PC-9 (cell line): Measurements from ENCODE around the gene TLR2. TPM values are rescaled to one million over a fixed set of nuclear protein-coding genes. Genes with fewer than 3 reads are reported as not detected.

Source experiments
- BruUV-seq: library from RNA; stranded (reverse); fragments of 400-500 nt; replicated peaks from 2 replicates; lab custom pipeline; 2021; lab: Mats Ljungman, UMichigan
- CTCF ChIA-PET: fragments of 300-600 bp; sonication (Branson Sonifier 250); formaldehyde crosslinking; loops from one replicate; lab custom pipeline; 2022; ENCODE audit warnings: antibody characterized with exemption; lab: Charles Lee
- POLR2A ChIA-PET: fragments of 300-600 bp; sonication (Branson Sonifier 250); formaldehyde crosslinking; loops from one replicate; lab custom pipeline; 2022; ENCODE audit warnings: antibody characterized with exemption; ENCODE audit not compliant: unreplicated experiment; lab: Charles Lee
- DNase-seq, 2 experiments: peaks; one replicate each; pipeline versions ENCODE4 v3.0.0 to v3.0.0-alpha.2; 2015 to 2022; ENCODE audit warnings: mixed read lengths in 1 of 2
- H2AFZ ChIP-seq: fragments of 200-600 bp; sonication (generic); 2 replicates; pipeline ENCODE4 v1.8.1; 2017; ENCODE audit warnings: antibody characterized with exemption
- H3F3A ChIP-seq: fragments of 200-600 bp; sonication (generic); 2 replicates; pipeline ENCODE4 v1.8.1; 2017; ENCODE audit warnings: antibody characterized with exemption, mild to moderate bottlenecking, low read depth; ENCODE audit not compliant: insufficient read depth
- H3K27ac ChIP-seq: fragments of 200-600 bp; sonication (generic); 2 replicates; pipeline ENCODE4 v1.6.1; 2016; ENCODE audit warnings: mixed run types
- H3K27me3 ChIP-seq: fragments of 200-600 bp; sonication (generic); 2 replicates; pipeline ENCODE4 v1.6.1; 2016; ENCODE audit warnings: low read depth, mixed run types; ENCODE audit not compliant: insufficient read depth
- H3K36me3 ChIP-seq: fragments of 200-600 bp; sonication (generic); 2 replicates; pipeline ENCODE4 v1.6.1; 2016; ENCODE audit warnings: low read depth, mixed run types
- H3K4me1 ChIP-seq: fragments of 200-600 bp; sonication (generic); replicated peaks from 2 replicates; pipeline ENCODE4 v1.6.1; 2016; ENCODE audit warnings: mixed run types; ENCODE audit not compliant: insufficient read depth
- H3K4me2 ChIP-seq: fragments of 200-600 bp; sonication (generic); 2 replicates; pipeline ENCODE4 v1.6.1; 2017; ENCODE audit warnings: mixed run types
- H3K4me3 ChIP-seq: fragments of 200-600 bp; sonication (generic); 2 replicates; pipeline ENCODE4 v1.6.1; 2016; ENCODE audit warnings: mixed run types
- H3K79me2 ChIP-seq: fragments of 200-600 bp; sonication (generic); 2 replicates; pipeline ENCODE4 v1.6.1; 2017; ENCODE audit warnings: low read depth, mixed run types
- H3K9me2 ChIP-seq: fragments of 200-600 bp; sonication (generic); 2 replicates; pipeline ENCODE4 v1.8.1; 2017; ENCODE audit warnings: mild to moderate bottlenecking; ENCODE audit not compliant: insufficient read depth
- H3K9me3 ChIP-seq: fragments of 200-600 bp; sonication (generic); 2 replicates; pipeline ENCODE4 v1.8.1; 2016; ENCODE audit warnings: low read depth; ENCODE audit not compliant: insufficient read depth
- H4K20me1 ChIP-seq: fragments of 200-600 bp; sonication (generic); 2 replicates; pipeline ENCODE4 v1.8.1; 2017; ENCODE audit not compliant: insufficient read depth
- EZH2 ChIP-seq: fragments of 200-600 bp; sonication (generic); IDR thresholded peaks from 2 replicates; pipeline ENCODE4 v1.8.0; 2017; ENCODE audit warnings: antibody characterized with exemption, low read depth
- intact Hi-C: fragments of 100-400 bp; cut with micrococcal nuclease; formaldehyde crosslinking; loops from one replicate; pipeline ENCODE4 v1.10.0; 2022; ENCODE audit not compliant: unreplicated experiment
- total RNA-seq: library from RNA; stranded (reverse); gene quantifications from 2 replicates; pipeline ENCODE4 v1.2.3, GENCODE V29; 2021
- TF ChIP-seq, protein P1 (sequence below): fragments of 200-600 bp; sonication (generic); conservative IDR thresholded peaks from 2 replicates; pipeline ENCODE4 v1.6.1; 2017; ENCODE audit warnings: mixed run types, antibody characterized with exemption, mild to moderate bottlenecking, moderate library complexity

The TLR2 gene
- total RNA-seq, 1 experiment from 2014 or later: 1.1 TPM

DNA sequence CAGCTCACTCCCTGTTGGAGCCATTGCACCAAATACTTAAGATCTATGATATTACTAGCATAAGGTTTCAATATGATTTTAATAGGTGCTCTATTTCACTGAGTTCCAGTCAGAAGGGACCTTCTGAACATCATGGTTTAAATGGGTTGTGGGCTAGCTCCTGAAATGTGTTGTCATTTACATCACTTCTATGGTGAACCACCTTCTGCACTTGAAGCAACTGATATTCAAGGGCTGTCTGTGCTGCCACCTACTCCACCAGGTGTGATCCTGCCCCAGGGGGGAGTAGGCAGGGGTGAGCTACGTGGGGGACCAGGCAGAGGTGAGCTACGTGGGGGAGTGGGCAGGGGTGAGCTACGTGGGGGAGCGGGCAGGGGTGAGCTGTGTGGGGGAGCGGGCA, 40.5 kb downstream of the TLR2 start:
- POLR2A ChIA-PET: no interaction called here
- CTCF ChIA-PET: no interaction called here

DNA sequence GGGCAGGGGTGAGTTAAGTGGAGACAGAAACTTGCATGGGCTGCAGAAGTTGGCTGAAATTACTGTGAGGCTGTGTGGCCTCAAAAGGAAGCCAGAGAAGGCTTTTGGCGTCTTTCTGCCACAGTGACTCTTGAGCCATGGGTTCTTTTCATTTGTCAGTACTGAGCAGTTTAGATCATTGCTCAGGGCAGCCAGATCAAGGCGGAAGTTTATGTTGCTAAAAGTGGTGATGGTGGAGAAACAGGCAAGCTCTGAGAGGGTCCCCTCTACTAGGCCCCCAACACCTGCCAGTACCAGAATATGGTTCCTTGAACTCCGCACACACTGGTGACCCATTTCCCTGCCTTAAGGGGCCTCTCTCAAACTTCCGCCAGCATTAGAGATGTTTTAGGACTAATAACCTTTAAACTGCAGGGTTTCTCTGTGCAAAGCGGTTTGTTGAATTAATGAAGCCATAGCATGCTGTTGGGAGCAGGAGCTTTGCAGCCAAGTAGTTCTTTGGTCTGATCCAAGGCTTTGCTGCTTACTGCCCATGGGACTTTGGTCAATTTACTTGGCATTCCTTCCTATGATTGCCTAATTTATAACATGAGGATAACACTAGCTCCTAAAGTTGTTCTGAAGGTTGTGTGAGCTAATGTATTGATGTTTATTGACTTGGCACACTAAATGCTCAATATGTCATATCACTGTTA, 41.2 kb downstream of the TLR2 start:
- ChIA-PET POLR2A (no interaction called here), CTCF (no interaction called here)
- Histone ChIP-seq H3K36me3 (no peaks in the 10 kb centered on the region), H2AFZ (no peak overlapping the region), H3K9me3 (no peaks in the 10 kb centered on the region), H3K79me2 (no peaks in the 10 kb centered on the region), H3K27ac (no peak overlapping the region), H4K20me1 (no peaks in the 10 kb centered on the region), H3F3A (no peaks in the 10 kb centered on the region), H3K4me1 (no peaks in the 10 kb centered on the region), H3K9me2 (no peaks in the 10 kb centered on the region), H3K27me3 (no peaks in the 10 kb centered on the region), H3K4me2 (no peak overlapping the region), H3K4me3 (no peak overlapping the region)
- no TSS peak for BruUV-seq
- TF ChIP-seq EZH2: no peak
- TF ChIP-seq, protein P1, sequence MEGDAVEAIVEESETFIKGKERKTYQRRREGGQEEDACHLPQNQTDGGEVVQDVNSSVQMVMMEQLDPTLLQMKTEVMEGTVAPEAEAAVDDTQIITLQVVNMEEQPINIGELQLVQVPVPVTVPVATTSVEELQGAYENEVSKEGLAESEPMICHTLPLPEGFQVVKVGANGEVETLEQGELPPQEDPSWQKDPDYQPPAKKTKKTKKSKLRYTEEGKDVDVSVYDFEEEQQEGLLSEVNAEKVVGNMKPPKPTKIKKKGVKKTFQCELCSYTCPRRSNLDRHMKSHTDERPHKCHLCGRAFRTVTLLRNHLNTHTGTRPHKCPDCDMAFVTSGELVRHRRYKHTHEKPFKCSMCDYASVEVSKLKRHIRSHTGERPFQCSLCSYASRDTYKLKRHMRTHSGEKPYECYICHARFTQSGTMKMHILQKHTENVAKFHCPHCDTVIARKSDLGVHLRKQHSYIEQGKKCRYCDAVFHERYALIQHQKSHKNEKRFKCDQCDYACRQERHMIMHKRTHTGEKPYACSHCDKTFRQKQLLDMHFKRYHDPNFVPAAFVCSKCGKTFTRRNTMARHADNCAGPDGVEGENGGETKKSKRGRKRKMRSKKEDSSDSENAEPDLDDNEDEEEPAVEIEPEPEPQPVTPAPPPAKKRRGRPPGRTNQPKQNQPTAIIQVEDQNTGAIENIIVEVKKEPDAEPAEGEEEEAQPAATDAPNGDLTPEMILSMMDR: no peak
- DNase-seq: no peak
- intact Hi-C loops: no loop called here

More for the DNA sequence above, 40.5 kb downstream of the TLR2 start:
- H3K27ac ChIP-seq: no peak overlapping the region
- H3F3A ChIP-seq: no peaks in the 10 kb centered on the region
- H3K9me2 ChIP-seq: no peaks in the 10 kb centered on the region
- DNase-seq: no peak
- no peaks in the 10 kb centered on the region for H3K4me1 ChIP-seq
- intact Hi-C loops: no loop called here
- TF ChIP-seq, protein P1: no peak
- no peak for TF ChIP-seq EZH2
- no peak overlapping the region for H3K4me3 ChIP-seq
- H4K20me1 ChIP-seq: no peaks in the 10 kb centered on the region
- no peaks in the 10 kb centered on the region for H3K36me3 ChIP-seq
- no peaks in the 10 kb centered on the region for H3K27me3 ChIP-seq
- H3K4me2 ChIP-seq: no peak overlapping the region
- H3K79me2 ChIP-seq: no peaks in the 10 kb centered on the region
- no TSS peak for BruUV-seq
- no peaks in the 10 kb centered on the region for H3K9me3 ChIP-seq
- no peak overlapping the region for H2AFZ ChIP-seq

DNA sequence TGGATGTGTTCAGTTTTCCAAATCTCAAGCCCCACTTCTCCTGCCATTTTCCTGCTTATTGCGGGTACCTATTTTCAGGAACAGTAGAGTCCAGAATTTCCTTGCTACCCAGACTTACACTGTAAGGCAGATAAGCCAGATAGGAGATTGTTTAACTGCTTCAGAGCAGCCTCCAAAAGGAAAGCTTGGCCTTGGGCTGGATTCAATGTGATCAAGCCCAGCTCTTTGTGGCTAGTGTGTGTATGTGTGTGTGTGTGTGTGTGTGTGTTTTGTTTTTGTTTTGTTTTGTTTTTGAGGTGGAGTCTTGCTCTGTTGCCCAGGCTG, 41.7 kb downstream of the TLR2 start:
- no peaks in the 10 kb centered on the region for H3K4me1 ChIP-seq
- no peaks in the 10 kb centered on the region for H3K9me2 ChIP-seq
- no peaks in the 10 kb centered on the region for H3F3A ChIP-seq
- no peaks in the 10 kb centered on the region for H4K20me1 ChIP-seq
- no peak for DNase-seq
- H3K27ac ChIP-seq: no peak overlapping the region
- CTCF ChIA-PET: no interaction called here
- H3K79me2 ChIP-seq: no peaks in the 10 kb centered on the region
- POLR2A ChIA-PET: no interaction called here
- TF ChIP-seq, protein P1: no peak
- TF ChIP-seq EZH2: no peak
- H3K4me3 ChIP-seq: no peak overlapping the region
- intact Hi-C loops: no loop called here
- no peak overlapping the region for H3K4me2 ChIP-seq
- H3K9me3 ChIP-seq: no peaks in the 10 kb centered on the region
- H3K27me3 ChIP-seq: no peaks in the 10 kb centered on the region
- no peak overlapping the region for H2AFZ ChIP-seq
- BruUV-seq: no TSS peak
- H3K36me3 ChIP-seq: no peaks in the 10 kb centered on the region
